GM21619 (cell line): ENCODE measurements around the gene HCRTR2.

Experiments used
- ATAC-seq: cut with Tn5 transposase; IDR thresholded peaks from one replicate; pipeline ENCODE4 v1.9.1; 2021; ENCODE audit not compliant: unreplicated experiment

HCRTR2 gene

DNA sequence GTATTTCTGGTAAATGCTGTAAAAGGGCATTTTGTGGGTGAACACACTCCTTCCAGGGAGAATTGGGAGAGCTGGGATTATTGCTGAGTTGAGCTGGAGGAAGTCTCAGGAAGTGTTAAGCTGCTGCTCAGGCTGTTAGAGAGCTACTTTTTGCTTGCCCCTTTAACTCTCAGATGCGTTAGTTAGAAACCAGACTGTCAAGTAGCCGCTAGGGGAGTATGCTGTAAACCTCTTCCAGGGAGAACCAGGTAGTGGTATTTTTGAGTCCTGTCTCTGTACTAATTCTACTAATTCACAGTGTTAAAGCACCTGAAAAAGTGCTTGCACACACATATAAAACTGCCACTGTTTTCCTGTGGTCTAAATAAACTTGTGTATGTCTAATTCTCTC is 146.4 kb downstream of the HCRTR2 start:
- no peak for ATAC-seq

DNA sequence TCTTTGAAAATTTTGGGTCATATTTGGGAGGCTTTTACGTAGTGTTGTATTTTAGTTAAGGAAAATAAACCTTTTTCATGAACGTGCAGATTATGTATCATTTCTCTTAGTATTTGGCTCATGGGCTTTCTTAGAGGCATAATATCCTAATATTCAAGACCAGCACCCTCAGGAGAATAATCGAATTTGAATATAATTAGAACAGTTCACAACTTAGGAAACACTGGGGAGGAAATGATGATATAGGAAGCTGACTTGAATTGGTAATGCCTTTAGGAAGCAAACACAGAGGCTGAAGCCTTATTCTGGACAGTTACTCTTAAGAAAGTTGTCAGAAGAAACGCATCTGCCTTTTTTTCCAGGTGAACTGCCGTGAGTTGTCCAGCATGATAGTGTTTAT is 152.9 kb downstream of the HCRTR2 start, which contains the start of gene GFRAL:
GFRAL (plus strand) TSS at position 301 of the 400 bp plus-strand sequence; CDS start at position 387, 86 bp downstream.
- ATAC-seq: no peak
